Measurements from ENCODE around the gene CDK15.

- TF ChIP-seq, protein P1, sequence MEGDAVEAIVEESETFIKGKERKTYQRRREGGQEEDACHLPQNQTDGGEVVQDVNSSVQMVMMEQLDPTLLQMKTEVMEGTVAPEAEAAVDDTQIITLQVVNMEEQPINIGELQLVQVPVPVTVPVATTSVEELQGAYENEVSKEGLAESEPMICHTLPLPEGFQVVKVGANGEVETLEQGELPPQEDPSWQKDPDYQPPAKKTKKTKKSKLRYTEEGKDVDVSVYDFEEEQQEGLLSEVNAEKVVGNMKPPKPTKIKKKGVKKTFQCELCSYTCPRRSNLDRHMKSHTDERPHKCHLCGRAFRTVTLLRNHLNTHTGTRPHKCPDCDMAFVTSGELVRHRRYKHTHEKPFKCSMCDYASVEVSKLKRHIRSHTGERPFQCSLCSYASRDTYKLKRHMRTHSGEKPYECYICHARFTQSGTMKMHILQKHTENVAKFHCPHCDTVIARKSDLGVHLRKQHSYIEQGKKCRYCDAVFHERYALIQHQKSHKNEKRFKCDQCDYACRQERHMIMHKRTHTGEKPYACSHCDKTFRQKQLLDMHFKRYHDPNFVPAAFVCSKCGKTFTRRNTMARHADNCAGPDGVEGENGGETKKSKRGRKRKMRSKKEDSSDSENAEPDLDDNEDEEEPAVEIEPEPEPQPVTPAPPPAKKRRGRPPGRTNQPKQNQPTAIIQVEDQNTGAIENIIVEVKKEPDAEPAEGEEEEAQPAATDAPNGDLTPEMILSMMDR (IDR thresholded peaks at IDR 0.05), result no peak
- TF ChIP-seq POLR2A (IDR thresholded peaks at IDR 0.05), result no peak
Observed at GRCh38 chr2:201918616-201919307, 112.4 kb downstream of the CDK15 start.
